ENCODE data around the gene DMBT1. TPM values are rescaled to one million over a fixed set of nuclear protein-coding genes. Genes with fewer than 3 reads are reported as not detected.

DMBT1 gene
- total RNA-seq, 4 donors from 2014 or later, result 0.10 to 0.13 TPM; not detected in 2

DNA sequence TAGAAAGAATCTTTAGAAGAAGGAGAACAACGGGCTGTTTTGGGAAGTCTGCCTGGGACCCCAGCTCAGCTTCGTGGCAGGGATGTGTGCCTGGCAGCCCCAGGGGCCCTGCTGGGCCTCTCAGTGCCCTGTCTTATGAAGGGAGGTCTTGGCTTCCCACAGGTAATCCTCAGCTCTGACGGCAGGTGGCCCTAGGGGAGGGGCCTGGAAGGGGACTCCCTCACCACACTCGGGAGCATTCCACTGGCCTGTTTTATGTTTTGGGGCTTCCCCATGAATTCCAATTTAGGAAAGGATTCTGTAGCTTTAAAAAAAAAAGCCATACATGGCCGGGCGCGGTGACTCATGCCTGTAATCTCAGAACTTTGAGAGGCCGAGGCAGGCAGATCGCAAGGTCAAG, 3.0 kb upstream of the DMBT1 start:
- intact Hi-C loops (cut with DNase I), result no loop called here
- no peak for TF ChIP-seq POLR2A (IDR thresholded peaks at IDR 0.05)
- TF ChIP-seq, protein P1, sequence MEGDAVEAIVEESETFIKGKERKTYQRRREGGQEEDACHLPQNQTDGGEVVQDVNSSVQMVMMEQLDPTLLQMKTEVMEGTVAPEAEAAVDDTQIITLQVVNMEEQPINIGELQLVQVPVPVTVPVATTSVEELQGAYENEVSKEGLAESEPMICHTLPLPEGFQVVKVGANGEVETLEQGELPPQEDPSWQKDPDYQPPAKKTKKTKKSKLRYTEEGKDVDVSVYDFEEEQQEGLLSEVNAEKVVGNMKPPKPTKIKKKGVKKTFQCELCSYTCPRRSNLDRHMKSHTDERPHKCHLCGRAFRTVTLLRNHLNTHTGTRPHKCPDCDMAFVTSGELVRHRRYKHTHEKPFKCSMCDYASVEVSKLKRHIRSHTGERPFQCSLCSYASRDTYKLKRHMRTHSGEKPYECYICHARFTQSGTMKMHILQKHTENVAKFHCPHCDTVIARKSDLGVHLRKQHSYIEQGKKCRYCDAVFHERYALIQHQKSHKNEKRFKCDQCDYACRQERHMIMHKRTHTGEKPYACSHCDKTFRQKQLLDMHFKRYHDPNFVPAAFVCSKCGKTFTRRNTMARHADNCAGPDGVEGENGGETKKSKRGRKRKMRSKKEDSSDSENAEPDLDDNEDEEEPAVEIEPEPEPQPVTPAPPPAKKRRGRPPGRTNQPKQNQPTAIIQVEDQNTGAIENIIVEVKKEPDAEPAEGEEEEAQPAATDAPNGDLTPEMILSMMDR (IDR thresholded peaks at IDR 0.05), result no peak
- WGBS, 2 donors, result 47 to 58% methylated on average over 9 of the region's 9 CpGs
- Histone ChIP-seq H3K36me3 (no peaks in the 10 kb centered on the region), H3K27me3 (no peaks in the 10 kb centered on the region), H3K4me1 (peaks cover 14 to 23% of the 10 kb centered on the region in 2 donors), H3K9me3 (no peaks in the 10 kb centered on the region), H3K4me3 (replicated peaks in 1 of 3) (no peak overlapping the region), H3K27ac (no peak overlapping the region)
- DNase-seq, result no peak

DNA sequence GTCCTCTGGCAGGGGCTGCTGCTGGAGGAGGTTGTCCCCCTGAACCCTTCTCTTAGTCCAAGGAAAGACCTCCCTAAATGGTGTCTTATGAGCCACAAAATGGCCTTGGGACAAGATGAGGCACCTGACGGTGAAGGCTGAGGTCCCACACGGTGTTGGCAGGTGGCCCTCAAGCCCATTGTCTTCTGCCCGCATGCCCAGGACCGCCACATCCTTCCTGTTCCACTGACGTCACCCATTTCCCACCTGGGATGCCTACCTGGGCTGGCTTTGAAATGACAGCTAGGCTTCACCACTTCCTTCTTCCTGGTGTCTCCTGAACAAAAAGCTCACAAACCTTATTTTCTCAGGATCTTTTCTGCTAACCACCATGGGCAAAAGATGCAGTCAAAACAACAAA, 2.1 kb upstream of the DMBT1 start:
- peaks cover 14 to 23% of the 10 kb centered on the region in 2 donors for H3K4me1 ChIP-seq
- intact Hi-C loops (cut with DNase I), result no loop called here
- TF ChIP-seq POLR2A (IDR thresholded peaks at IDR 0.05), result no peak
- TF ChIP-seq, protein P1 (IDR thresholded peaks at IDR 0.05), result no peak
- no peaks in the 10 kb centered on the region for H3K27me3 ChIP-seq
- H3K36me3 ChIP-seq, result no peaks in the 10 kb centered on the region
- 85 to 88% methylated on average over 5 of the region's 5 CpGs for WGBS, 2 donors
- no peak overlapping the region for H3K4me3 ChIP-seq (replicated peaks in 1 of 3)
- no peak overlapping the region for H3K27ac ChIP-seq
- H3K9me3 ChIP-seq, result no peaks in the 10 kb centered on the region
- no peak for DNase-seq

DNA sequence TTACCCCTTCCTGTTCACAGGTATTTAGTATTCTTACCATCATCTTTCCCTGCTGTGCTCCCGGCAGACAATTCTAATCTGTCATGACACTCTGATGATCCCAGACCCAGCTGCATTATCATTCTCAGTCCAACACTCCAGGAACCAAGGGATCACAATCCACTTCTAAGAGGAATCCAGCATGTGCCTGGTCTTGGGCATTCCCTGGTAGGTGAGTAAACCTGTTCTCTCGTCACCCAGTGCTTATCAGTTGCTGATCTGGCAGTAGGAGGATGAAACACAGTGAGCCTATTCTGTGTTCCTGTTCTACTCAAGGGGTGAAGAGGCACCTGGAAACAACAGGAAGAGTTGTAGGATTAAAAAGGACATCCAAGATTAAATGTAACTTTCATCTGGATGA, 1.3 kb upstream of the DMBT1 start:
- WGBS, 2 donors, result 84 to 89% methylated on average over 2 of the region's 2 CpGs
- no peaks in the 10 kb centered on the region for H3K9me3 ChIP-seq
- TF ChIP-seq, protein P1 (IDR thresholded peaks at IDR 0.05), result no peak
- TF ChIP-seq POLR2A (IDR thresholded peaks at IDR 0.05), result no peak
- H3K36me3 ChIP-seq, result no peaks in the 10 kb centered on the region
- H3K27me3 ChIP-seq, result no peaks in the 10 kb centered on the region
- intact Hi-C loops (cut with DNase I), result no loop called here
- no peak overlapping the region for H3K4me3 ChIP-seq (replicated peaks in 1 of 3)
- peaks cover 14 to 23% of the 10 kb centered on the region in 2 donors for H3K4me1 ChIP-seq
- no peak for DNase-seq
- H3K27ac ChIP-seq, result no peak overlapping the region

DNA sequence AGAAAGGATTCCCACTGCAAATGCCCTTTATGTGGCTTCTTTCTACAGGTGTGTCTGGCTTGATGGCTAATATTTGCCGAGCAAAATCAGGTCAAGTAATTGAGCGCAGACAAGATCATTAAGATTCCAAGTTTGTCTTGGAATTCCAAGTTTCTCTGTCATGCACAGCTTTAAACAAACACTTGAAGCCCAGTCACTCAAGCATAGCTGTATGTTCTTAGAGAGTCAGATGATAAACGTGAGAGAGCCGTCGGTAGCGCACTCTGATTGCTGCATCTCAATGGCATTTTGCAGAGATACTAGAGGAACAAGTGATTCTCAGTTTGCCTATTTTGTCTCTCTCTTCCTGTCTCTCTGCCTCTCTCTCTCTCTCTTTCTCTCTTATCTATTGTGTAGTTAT, 658 bp downstream of the DMBT1 start:
- H3K36me3 ChIP-seq, result no peaks in the 10 kb centered on the region
- H3K4me3 ChIP-seq (replicated peaks in 1 of 3), result no peak overlapping the region
- WGBS, 2 donors, result 22 to 41% methylated on average over 6 of the region's 6 CpGs
- no peak overlapping the region for H3K27ac ChIP-seq
- H3K27me3 ChIP-seq, result no peaks in the 10 kb centered on the region
- H3K9me3 ChIP-seq, result no peaks in the 10 kb centered on the region
- TF ChIP-seq POLR2A (IDR thresholded peaks at IDR 0.05), result no peak
- intact Hi-C loops (cut with DNase I), result loop anchor here (5.0 to 10.0 kb wide), 2 partner anchors 124 to 216 kb away; no protein-coding TSS in a partner anchor
- H3K4me1 ChIP-seq, result peaks cover 14 to 23% of the 10 kb centered on the region in 2 donors
- DNase-seq, result peak in 1 of 2 donors; percentile 47

DNA sequence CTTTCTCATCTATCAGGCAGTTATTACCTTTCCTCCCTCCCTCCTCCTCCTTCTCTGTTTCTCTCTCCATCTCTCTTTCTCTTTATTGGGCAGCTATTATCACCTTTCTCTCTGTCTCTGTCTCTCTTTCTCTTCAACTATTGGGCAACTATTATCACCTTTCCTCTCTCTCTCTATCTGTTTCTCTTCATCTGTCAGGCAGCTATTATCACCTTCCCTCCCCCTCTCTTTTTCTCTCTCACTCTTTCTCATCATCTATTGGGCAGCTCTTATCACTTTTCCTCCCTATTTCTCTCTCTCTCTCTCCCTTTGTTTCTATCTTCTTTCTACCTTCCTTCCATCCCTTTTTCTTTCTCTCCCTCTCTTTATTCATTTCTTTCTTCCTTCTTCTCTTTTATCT, 1.2 kb downstream of the DMBT1 start:
- intact Hi-C loops (cut with DNase I), result loop anchor here (5.0 to 10.0 kb wide), 2 partner anchors 124 to 217 kb away; no protein-coding TSS in a partner anchor
- Histone ChIP-seq H3K27me3 (no peaks in the 10 kb centered on the region), H3K4me1 (peaks cover 14 to 23% of the 10 kb centered on the region in 2 donors), H3K4me3 (replicated peaks in 1 of 3) (no peak overlapping the region), H3K9me3 (no peaks in the 10 kb centered on the region), H3K27ac (no peak overlapping the region), H3K36me3 (no peaks in the 10 kb centered on the region)
- no peak for DNase-seq
- TF ChIP-seq POLR2A (IDR thresholded peaks at IDR 0.05), result no peak
- TF ChIP-seq, protein P1 (IDR thresholded peaks at IDR 0.05), result no peak

DNA sequence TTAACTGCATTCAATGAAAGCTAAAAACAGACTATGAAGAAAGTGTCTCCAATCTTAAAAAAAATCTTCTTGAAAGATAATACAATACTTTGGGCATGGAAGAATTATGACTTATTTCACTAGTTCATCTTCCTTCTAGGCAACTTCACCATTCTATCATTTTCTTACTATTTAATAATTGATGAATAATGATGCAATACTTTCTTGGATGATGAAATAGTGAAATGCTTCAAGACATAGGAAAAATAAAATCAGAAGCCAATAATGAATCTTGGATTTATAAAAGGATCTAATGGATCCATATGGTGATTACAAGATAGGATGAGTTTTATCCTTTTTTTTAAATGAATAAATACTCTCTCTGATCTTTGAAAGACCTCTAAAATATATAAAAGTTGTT, 4.4 kb downstream of the DMBT1 start:
- no peaks in the 10 kb centered on the region for H3K9me3 ChIP-seq
- TF ChIP-seq, protein P1 (IDR thresholded peaks at IDR 0.05), result no peak
- no peak for TF ChIP-seq POLR2A (IDR thresholded peaks at IDR 0.05)
- H3K27ac ChIP-seq, result no peak overlapping the region
- no peaks in the 10 kb centered on the region for H3K36me3 ChIP-seq
- intact Hi-C loops (cut with DNase I), result loop anchor here (5.0 to 10.0 kb wide), 3 partner anchors 128 to 268 kb away; no protein-coding TSS in a partner anchor
- no peak overlapping the region for H3K4me3 ChIP-seq (replicated peaks in 1 of 3)
- peaks cover 12 to 15% of the 10 kb centered on the region in 2 donors for H3K4me1 ChIP-seq
- no peaks in the 10 kb centered on the region for H3K27me3 ChIP-seq
- DNase-seq, result no peak
